ENCODE results near the gene SESN1.

The SESN1 gene

DNA sequence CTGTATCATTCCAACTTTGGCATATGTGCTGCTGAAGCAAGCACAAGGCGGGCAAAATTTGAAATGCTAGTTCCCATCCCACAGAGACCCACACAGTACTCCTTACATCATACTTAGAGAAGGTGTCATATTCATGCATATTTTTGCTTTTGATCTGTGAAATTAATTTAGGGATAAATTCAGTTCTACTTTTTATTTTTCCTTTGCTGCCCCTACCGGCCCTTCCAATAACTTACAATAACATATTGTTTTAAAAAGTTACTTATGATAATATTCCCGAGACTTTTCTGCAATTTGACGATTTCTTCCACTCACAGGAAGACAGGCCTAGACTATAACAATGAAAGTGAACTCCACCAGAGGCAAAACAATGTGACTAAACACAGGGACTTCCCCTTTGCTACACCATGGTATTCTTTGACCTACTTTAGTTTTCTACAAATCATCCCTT, 35.0 kb downstream of the SESN1 start:
- TF ChIP-seq, protein P1, sequence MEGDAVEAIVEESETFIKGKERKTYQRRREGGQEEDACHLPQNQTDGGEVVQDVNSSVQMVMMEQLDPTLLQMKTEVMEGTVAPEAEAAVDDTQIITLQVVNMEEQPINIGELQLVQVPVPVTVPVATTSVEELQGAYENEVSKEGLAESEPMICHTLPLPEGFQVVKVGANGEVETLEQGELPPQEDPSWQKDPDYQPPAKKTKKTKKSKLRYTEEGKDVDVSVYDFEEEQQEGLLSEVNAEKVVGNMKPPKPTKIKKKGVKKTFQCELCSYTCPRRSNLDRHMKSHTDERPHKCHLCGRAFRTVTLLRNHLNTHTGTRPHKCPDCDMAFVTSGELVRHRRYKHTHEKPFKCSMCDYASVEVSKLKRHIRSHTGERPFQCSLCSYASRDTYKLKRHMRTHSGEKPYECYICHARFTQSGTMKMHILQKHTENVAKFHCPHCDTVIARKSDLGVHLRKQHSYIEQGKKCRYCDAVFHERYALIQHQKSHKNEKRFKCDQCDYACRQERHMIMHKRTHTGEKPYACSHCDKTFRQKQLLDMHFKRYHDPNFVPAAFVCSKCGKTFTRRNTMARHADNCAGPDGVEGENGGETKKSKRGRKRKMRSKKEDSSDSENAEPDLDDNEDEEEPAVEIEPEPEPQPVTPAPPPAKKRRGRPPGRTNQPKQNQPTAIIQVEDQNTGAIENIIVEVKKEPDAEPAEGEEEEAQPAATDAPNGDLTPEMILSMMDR (IDR thresholded peaks at IDR 0.05; ENCODE audit: low read depth, low read length, missing control alignments), result no peak
- H3K4me3 ChIP-seq (ENCODE audit: low read depth, low read length), result no peak overlapping the region
- DNase-seq (ENCODE audit: low read depth), result no peak

- DNase-seq (ENCODE audit: low read depth), result no peak
Measured at GRCh38 chr6:109059153-109059552, 35.5 kb downstream of the SESN1 start.

GRCh38 chr6:109058620-109059019, 36.0 kb downstream of the SESN1 start:
- no peak for DNase-seq (ENCODE audit: low read depth)
- TF ChIP-seq, protein P1 (IDR thresholded peaks at IDR 0.05; ENCODE audit: low read depth, low read length, missing control alignments), result no peak
- H3K4me3 ChIP-seq (ENCODE audit: low read depth, low read length), result no peak overlapping the region

More at GRCh38 chr6:109059153-109059552, 35.5 kb downstream of the SESN1 start:
- TF ChIP-seq, protein P1 (IDR thresholded peaks at IDR 0.05; ENCODE audit: low read depth, low read length, missing control alignments), result no peak
- no peak overlapping the region for H3K4me3 ChIP-seq (ENCODE audit: low read depth, low read length)

DNA sequence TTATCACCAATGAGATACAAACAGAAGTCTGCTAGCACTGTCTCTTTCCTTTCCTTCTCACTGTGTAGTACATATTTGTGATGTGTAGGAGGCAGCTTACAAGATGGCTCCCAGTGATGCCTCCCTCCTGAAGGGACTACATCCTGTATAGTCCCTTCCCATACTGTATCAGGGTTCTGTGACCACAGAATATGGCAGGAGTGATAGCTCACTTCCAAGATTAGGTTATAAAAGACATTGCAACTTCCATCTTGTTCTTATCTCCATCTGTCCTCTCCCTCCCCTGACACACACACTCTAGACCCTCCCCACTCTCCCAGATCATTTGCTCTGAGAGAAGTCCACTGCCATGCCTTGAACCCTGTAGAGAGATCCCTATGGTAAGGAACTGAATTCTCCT, 38.0 kb downstream of the SESN1 start:
- TF ChIP-seq, protein P1 (IDR thresholded peaks at IDR 0.05; ENCODE audit: low read depth, low read length, missing control alignments), result no peak
- no peak for DNase-seq (ENCODE audit: low read depth)
- H3K4me3 ChIP-seq (ENCODE audit: low read depth, low read length), result no peak overlapping the region

GRCh38 chr6:109055771-109056235, 38.8 kb downstream of the SESN1 start:
- no peak for DNase-seq (ENCODE audit: low read depth)
- TF ChIP-seq, protein P1 (IDR thresholded peaks at IDR 0.05; ENCODE audit: low read depth, low read length, missing control alignments), result no peak

DNA sequence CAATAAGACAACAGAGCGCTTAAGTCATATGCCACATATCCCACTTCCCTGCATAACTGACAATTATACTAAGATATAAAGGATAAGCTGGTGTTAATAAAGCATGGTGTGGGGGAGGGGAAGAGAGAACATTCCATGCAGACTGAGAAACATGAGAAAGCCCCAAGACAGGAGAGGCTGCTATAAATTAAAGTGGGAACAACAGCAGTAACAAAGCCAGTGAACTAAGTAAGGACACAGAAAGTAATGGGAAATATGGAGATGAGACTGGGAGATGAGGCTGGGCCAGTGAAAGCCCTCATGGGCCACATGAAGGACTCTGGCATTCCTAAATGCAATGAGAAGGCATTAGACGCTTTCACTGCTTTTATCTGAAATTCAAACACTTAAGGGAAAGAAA, 41.3 kb downstream of the SESN1 start:
- TF ChIP-seq, protein P1 (IDR thresholded peaks at IDR 0.05; ENCODE audit: low read depth, low read length, missing control alignments), result no peak
- no peak overlapping the region for H3K4me3 ChIP-seq (ENCODE audit: low read depth, low read length)
- DNase-seq (ENCODE audit: low read depth), result no peak

More at GRCh38 chr6:109055771-109056235, 38.8 kb downstream of the SESN1 start:
- H3K4me3 ChIP-seq (ENCODE audit: low read depth, low read length), result no peak overlapping the region

- DNase-seq (ENCODE audit: low read depth), result no peak
- no peak overlapping the region for H3K4me3 ChIP-seq (ENCODE audit: low read depth, low read length)
- TF ChIP-seq, protein P1 (IDR thresholded peaks at IDR 0.05; ENCODE audit: low read depth, low read length, missing control alignments), result no peak
Measured at GRCh38 chr6:109052852-109053251, 41.8 kb downstream of the SESN1 start.

Measured in GM12864 (cell line).